ENCODE measurements around the gene EGLN1.

EGLN1 gene

GRCh38 chr1:231428377-231428776 is 6.3 kb upstream of the EGLN1 start:
- DNase-seq (ENCODE audit: low spot score) = no peak
- no peak for TF ChIP-seq CTCF (conservative IDR thresholded peaks at IDR 0.05; ENCODE audit: low read depth)
- CTCF ChIA-PET = no interaction called here
- H3K27ac ChIP-seq = no peak overlapping the region
- POLR2A ChIA-PET (ENCODE audit: low non-redundant PET) = no interaction called here

GRCh38 chr1:231424950-231425805 is 3.1 kb upstream of the EGLN1 start:
- no peak for DNase-seq (ENCODE audit: low spot score)
- TF ChIP-seq CTCF (conservative IDR thresholded peaks at IDR 0.05; ENCODE audit: low read depth) = no peak
- no peak overlapping the region for H3K27ac ChIP-seq
- CTCF ChIA-PET = interaction anchor here (0.6 kb wide), 1 partner anchor 62 kb away, joined by 3 read pairs; no protein-coding TSS in a partner anchor
- POLR2A ChIA-PET (ENCODE audit: low non-redundant PET) = no interaction called here

- CTCF ChIA-PET = no interaction called here
- H3K27ac ChIP-seq = no peak overlapping the region
- POLR2A ChIA-PET (ENCODE audit: low non-redundant PET) = no interaction called here
- peak; percentile 15 for DNase-seq (ENCODE audit: low spot score)
- no peak for TF ChIP-seq CTCF (conservative IDR thresholded peaks at IDR 0.05; ENCODE audit: low read depth)
These were observed 1.6 kb upstream of the EGLN1 start for GRCh38 chr1:231423648-231424047.

- peak overlapping the region; percentile 96 for H3K27ac ChIP-seq
- ChIA-PET CTCF (no interaction called here), POLR2A (ENCODE audit: low non-redundant PET) (no interaction called here)
- TF ChIP-seq CTCF (conservative IDR thresholded peaks at IDR 0.05; ENCODE audit: low read depth) = 0 out of 2 replicates have a peak, but pooled peaks have one; percentile 3
- DNase-seq (ENCODE audit: low spot score) = no peak
These were observed 767 bp upstream of the EGLN1 start for GRCh38 chr1:231422798-231423309.

- ChIA-PET CTCF (no interaction called here), POLR2A (ENCODE audit: low non-redundant PET) (interaction anchor here (1.0 kb wide), 1 partner anchor 83 kb away, joined by 3 read pairs; the partner anchor contains the start of gene SPRTN)
- TF ChIP-seq CTCF (conservative IDR thresholded peaks at IDR 0.05; ENCODE audit: low read depth) = no peak
- no peak for DNase-seq (ENCODE audit: low spot score)
- peak overlapping the region; percentile 96 for H3K27ac ChIP-seq
These were observed 529 bp downstream of the EGLN1 start for GRCh38 chr1:231421546-231421970.

DNA sequence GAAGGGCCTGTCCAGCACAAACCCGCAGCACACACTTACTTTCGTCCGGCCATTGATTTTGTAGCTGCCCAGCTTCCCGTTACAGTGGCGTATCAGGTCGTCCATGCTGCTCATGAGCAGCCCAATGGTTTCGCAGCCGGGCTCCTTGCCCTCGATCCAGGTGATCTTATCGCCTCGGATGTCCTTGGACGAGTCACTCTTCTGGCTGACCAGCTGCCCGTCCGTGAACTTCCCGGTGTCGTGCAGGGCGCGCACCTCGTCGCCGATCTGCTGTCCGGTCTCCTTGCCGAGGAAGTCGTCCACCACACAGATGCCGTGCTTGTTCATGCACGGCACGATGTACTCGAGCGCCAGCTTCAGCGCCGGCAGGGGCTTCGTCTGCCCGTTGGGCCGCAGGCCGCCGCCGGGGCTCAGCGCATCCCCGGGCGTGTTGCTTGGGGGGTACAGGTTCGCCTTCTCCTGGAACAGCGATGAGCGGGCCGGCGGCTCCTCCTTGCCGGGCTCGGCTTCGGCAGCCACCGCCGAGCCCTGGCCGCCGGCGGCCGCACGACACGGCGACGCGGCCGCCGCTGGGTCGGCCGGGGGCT is 1.0 kb downstream of the EGLN1 start:
- POLR2A ChIA-PET (ENCODE audit: low non-redundant PET) = interaction anchor here (0.6 to 1.0 kb wide), 2 partner anchors 83 to 1646 kb away, joined by 3 to 7 read pairs; partner anchors contain the start of gene SPRTN
- peak; percentile 15 for DNase-seq (ENCODE audit: low spot score)
- peak overlapping the region; percentile 96 for H3K27ac ChIP-seq
- no peak for TF ChIP-seq CTCF (conservative IDR thresholded peaks at IDR 0.05; ENCODE audit: low read depth)
- CTCF ChIA-PET = no interaction called here

All from RWPE1 (cell line).